Stimulated activated CD4-positive, alpha-beta T cell treated with anti-CD3 and anti-CD28 coated beads, Interleukin-1b, Interleukin-23, amount 100 ng/mL, for 1 hour (primary cell): Measurements from ENCODE around the gene SOX14.

Source experiments
- DNase-seq, 2 donors: peaks; one replicate each; pipeline ENCODE4 v3.0.0-alpha.2; 2020; ENCODE audit warnings: low read depth in 2 of 2

The SOX14 gene

DNA sequence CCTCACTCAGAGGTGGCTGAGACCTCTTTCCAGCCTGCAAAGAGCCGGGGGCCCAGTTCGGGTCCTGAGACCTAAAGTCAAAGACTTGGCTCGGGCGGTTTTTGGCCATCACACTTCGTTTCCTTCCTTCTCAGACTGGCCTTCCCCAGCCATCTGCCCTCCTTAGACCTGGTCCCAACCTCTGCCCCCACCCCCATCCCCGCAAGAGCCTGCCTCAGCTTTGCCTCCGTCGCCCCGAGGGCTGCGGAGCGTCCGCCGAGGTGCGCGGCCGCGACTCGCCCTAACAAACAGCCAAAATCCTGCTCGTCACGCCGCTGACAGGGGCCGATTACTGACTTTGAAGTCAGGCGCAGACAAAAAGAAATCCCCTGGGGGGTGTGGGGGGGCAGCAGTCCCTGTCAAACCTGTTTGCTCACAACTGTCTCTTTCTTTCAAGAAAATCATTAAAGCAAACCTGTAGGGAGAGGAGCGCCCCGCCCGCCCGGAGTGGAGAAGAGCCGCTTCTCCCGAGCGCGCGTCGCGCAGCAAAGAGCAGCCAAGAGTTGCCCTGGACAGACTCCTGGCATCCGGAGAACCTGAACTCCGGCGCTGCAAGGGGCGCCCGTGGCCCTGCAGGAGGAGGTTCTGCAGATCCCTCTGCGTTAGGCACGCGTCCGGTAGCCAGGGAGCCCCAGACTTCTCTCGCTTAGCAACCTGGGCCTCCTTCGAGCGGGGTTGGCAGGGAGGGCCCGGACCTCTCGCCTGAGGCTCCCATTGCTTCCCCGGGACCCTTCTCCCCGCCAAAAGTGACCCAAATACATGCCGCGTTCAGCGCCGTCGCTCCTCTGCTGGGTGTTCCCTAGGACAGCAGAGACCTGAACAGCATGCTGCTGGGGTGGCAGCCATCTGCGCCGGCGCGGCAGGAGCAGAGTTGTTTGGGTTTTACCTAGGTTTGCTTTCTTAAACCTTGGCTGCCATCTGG lies 4.5 kb downstream of the SOX14 start:
- no peak for DNase-seq

DNA sequence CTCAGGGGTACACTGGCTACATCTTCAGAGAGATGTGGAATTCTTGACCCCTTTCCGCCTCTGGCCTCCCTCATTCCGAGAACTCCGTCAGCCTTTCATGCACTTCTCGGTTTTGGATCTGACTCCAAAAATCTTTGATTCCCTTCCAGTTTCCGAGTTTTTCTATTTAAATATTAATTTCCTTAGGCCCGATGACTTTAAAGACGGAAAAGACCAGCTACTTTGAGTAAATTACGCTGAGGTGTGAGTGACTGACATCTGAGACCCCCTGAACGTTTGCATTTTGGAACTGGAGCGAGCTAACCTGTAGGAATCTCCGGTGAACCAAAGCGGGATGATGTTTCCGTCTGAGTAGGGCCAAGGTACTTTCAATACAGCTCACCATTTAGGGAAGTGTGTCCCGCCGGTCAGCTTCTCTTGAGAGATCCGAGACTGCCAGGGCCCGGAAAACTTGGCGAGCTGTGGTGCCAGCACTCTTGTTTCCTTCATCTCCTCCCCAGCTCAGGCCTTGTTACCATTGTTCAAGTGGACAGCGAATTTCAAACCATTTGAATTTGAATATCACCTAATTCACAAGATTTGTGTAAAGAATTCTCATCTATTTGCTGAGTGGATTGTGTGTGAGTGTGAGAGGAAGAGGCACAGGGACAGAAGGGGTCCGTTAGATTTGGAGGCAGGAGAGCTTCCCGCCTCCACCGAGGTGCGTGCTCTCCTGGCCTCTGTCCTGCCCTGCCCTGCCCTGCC lies 5.4 kb downstream of the SOX14 start:
- DNase-seq, result no peak

DNA sequence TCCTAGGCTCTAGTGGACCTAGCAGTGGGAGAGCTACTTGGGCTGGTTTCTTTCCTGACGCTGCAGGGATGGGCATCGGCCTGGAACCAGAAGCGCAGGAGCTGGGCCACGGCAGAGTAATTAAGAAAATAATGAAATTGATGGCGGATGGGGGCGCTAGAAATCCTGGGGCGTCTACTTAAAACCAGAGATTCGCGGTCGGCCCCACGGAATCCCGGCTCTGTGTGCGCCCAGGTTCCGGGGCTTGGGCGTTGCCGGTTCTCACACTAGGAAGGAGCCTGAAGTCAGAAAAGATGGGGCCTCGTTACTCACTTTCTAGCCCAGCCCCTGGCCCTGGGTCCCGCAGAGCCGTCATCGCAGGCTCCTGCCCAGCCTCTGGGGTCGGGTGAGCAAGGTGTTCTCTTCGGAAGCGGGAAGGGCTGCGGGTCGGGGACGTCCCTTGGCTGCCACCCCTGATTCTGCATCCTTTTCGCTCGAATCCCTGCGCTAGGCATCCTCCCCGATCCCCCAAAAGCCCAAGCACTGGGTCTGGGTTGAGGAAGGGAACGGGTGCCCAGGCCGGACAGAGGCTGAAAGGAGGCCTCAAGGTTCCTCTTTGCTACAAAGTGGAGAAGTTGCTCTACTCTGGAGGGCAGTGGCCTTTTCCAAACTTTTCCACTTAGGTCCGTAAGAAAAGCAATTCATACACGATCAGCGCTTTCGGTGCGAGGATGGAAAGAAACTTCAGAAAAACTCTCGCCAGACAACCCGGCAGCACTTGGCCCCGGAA lies 6.1 kb downstream of the SOX14 start:
- no peak for DNase-seq

DNA sequence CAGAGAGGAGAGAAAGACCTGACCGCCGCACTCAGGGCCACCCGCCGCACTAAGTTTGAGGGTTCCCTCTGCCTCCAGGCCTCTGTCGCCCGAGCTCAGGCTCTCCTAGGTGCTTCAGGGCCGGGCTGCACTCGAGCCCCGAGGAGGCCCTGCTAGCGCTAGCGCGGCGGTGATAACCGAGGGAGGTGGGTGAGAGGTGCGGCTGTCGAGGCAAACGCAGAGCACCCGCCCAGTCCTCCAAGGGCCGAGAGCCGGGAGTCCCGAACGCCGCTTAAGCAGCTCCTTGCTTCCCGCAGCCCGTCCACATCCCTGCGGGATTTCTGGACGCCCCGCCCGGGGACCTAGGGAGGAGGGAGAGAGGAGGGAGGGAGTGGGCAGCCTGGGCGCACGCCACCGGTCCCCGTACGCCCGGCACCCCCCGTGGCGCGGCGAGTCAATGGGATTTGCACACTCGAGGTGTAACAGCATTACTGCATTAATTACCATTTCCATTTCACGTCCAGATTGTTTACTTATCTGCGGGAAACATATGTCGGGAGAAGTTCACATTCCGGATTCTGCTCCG lies 6.8 kb downstream of the SOX14 start:
- no peak for DNase-seq

DNA sequence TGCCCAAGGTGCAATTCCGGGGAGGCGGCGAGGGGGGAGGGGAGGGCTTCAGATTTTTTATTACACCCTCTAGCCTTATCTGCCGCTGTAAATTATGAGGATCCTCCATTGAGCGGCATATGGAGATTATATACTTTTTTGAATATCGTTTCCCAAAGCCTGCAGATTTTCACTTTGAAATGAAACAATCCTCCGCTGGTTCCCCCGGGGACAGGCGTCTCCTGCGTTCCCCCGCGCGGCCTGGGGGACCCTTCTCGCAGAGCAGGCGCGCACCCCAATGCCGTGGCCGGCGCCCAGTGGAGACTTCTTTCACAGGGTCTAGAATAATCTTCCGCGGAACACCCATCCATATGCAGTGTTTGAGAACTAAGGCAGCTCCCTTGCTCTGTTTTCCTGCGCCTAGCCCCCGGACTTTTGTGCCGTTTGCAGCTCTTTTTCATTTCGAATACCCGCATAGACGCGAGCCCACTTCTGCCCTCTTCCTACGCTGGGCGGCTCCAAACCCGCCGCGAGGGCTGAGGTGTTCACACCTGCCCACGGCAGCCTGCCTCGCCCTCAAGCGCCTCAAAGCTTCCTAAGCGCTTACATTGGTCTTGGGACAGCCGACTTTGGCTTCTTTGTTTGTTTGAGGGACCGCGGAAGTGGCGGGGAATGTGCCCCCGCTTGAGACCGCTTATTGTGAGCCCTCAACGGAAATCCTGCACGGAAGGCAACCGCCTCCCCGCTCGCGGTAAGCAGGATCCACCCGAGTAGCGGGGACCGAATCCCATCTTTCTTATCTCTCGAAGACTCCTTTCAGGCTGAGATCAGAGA lies 7.5 kb downstream of the SOX14 start:
- no peak for DNase-seq

DNA sequence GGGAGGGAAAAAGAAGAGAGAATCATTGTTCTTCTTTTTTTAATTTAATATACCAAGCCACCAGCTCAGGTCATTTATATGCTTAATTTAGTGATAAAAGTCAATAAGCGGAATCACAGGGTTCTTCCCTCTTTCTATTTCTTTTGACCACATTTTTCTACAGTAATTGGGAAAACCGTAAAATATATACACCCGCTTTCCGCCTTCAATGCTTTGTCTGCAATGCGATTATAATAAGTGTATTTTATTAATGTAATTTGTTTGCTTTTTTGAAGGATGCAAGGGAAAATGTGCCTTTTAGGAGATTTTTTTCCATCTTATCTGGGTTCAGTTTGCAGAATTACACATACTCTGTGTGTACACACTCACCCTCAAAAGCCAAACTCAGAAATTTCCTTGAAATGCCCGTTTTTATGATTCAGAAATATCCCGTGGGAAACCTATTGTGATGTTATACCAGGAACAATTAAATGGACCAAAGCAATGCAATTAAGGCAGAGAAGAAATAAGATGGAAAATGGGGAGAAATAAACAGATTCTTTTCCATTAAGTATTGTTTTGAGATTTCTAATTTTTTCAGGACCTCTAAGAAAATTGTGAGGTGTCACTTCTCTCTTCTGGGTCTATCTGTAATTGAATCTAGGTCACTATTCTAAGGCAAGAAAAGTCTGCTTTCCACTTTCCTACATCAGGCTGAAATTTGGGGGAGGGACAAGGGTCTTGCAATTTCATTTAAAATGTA lies 8.3 kb downstream of the SOX14 start:
- no peak for DNase-seq

DNA sequence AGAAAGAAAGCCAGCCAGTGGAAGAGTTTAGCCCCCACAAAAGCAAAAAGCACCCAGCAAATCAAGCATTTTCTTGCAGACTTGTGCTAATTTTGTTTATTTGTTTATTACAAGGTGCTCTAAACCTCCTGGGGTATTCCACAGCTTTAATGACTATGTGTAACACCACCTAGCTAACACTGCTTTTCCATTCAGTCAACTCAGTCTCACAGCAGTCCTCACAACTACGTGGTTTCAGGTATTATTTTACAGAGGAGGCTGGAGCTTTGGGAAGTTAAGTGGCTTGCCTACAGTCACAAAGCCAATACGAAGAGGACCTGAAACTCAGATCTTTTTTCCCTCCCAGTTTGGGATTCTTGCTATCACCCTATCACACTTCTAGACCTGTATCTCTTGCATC lies 14.8 kb downstream of the SOX14 start:
- DNase-seq, result no peak

DNA sequence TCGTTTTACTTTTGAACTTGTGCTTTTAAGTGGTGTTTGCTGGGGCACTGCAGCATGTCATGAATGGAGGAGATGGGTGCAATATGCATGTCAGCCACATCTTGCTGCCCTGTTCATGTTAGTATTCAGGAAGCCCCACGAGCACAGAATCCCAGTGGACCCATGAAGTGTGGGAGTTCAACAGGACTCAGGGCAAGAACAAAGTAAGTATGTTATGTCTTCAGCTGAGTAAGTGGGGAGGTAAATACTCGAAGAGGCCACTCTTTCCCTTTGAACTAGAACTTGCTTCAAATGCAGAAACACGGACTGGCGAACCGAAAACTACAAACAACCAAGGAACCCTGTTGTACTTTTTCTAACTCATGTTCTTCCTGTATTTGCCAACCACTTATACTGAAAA lies 23.4 kb downstream of the SOX14 start:
- no peak for DNase-seq

DNA sequence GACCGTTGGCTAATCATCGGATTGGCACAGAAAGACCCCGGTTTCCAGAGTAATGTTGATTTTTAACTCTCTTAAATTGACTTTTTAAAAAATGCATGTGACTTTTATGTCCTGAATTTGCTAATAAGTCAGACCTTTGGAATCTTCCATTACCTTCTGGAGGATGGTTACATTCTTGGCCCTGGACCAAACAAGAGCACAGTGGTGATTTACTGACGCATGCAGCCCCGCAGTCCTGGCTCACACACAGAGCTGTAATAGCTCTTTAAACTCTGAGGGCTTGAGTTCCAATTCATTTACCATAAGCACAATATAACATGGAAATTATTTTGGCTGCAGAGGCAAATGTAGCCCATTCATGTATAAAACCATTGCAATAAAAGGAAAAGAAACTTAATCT lies 25.1 kb downstream of the SOX14 start:
- no peak for DNase-seq

DNA sequence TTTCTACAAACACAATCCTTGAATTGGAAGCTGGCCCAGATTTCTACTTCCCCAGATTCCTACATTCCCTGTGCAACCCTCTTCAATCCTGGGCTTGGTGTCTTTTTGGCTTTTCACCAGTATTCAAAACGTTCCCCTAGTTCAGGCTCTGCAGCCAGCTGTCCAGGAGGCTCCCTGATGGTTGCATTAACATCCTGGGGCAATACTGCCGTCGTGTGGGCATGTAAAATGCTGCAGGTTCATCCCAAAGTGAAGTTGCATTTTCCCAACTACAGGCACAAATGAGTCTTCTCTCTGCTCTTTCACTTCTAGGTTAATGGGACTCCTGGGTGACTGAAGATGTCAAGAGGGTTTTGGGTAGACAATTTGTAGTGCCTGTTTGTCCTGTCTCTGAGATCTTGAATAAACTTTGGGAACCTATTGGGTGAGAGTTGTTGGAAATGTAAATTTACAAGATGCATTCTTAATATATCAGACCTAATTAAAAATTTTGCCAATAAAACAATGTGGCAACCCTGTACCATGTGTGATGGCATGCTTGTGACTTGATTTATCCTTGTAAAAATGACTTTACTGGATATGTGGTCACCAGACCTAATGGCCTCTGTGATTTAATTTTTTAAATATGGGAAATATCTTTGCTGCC lies 28.6 kb downstream of the SOX14 start:
- DNase-seq, result no peak

DNA sequence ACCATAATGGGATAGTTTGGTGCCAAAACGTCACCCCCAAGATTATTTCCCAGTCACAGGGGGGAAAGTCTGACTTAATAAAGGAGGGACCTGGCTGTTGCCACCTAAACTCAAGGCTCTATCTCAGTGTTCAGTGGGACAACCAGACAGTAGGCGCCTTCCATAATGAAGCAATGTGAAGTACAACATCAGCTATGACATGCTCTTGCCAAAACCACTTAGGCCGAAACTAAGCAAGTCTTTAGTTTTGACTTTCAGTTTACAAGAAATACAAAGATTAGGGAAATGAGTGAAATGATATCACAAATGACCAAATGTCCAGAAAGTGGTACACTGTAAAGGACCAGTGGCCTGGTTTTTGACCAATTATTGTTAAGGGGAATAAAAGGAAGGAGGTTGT lies 32.9 kb downstream of the SOX14 start:
- DNase-seq, result no peak

DNA sequence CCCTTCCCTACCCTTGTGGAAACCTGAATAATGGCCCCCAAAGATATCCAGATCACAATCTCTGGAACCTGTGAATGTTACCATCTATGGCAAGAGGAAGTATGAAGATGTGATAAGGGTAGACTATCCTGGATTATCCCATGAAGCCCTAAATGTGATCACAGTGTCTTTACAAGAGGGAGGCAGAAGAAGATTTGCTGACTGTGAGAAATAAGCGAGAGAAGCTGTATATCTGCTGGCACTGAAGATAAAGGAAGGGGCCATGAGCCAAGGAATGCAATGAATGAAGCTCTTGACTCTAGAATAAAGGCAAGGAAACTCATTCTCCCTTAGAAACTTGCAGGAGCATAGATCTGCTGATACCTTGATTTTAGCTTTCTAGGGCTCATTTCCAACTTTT lies 39.1 kb downstream of the SOX14 start:
- DNase-seq, result no peak

DNA sequence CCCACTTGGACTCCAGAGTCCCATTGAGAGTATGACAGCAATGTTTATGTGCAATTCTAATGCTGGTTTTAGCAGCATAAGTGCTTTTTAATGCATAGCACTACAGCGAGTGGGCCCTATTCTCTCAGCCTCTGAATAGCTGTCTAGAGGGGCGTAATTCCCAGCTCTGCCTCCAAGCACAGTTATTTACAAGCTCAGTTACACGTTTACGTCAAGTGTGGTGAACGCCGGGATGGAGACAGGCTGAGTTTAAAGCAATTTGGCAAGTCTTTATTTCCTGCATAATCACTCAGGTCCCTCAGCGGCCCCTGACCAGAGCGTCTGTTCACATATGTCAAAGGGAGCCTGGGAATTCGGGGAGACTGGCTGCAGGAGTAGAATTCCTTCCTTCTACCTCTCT lies 43.9 kb downstream of the SOX14 start:
- DNase-seq, result no peak

DNA sequence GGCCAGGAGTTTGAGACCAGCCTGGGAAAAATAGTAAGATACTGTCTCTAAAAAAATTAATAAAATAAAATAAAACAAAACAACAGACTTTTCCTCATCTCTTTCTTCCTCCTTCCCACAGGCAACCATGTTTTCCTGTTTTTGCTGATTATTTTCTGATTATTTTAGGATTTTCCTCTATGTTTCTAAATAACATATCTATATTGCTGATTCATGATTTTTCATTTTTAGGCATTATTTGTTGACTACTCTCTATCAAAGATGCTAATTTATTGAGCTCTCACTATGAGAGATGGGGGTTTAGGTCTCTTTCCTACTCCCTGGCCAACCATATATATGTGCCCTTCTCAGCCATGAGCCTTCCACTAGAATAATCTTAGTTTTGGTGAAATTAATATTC lies 45.4 kb downstream of the SOX14 start:
- DNase-seq, result no peak

DNA sequence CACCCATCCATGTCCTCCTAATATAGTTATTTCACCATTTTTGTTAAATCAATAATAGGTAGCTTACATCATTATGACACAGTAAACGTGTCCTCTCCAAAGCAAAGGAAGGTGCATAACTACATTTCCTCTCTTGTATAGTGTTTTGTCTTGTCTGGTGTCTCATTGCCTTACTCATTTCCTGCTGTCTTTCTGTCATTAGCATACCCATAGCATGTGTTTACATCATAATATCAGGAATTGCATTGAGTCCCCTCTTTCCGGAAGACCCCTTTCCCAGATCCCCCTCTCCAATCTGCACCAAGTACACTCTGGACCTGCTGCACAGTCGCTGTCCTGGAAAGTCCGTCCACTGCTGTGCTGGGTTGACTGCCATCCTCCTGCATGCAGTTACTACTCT lies 47.9 kb downstream of the SOX14 start:
- no peak for DNase-seq

DNA sequence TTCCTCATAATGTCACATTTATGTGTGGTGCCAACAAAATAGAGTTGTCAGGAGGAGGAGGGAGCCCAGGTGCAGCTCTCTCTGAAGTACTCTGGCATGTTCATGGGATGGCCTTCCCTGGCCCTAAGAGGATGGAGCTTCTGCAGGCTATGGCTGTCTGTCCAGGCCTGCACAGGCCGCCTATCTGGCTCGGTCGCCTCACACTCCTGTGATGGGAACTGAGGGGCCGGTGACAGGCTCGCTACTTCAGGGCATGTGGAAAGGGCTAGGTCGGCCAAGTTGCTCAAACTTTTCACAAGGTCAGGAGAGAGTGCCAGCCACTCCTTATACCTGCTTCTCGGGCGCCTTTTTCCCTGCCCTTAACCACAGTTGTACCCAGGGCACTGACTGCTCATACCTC lies 51.1 kb downstream of the SOX14 start:
- no peak for DNase-seq
